ENCODE results near the gene RPTOR. TPM values are rescaled to one million over a fixed set of nuclear protein-coding genes. Genes with fewer than 3 reads are reported as not detected.

The RPTOR gene
- total RNA-seq, 1 donor = 27.9 TPM

GRCh38 chr17:80632046-80632581 lies 87.5 kb downstream of the RPTOR start:
- Histone ChIP-seq H3K4me3 (ENCODE audit: insufficient read depth, low read length) (no peak overlapping the region), H3K4me2 (ENCODE audit: insufficient read depth, low read length) (no peak overlapping the region), H3K9me3 (ENCODE audit: low read depth, low read length) (no peaks in the 10 kb centered on the region), H3K36me3 (ENCODE audit: insufficient read depth, low read length) (no peaks in the 10 kb centered on the region), H3K79me2 (ENCODE audit: insufficient read depth, low read length) (peaks cover 43% of the 10 kb centered on the region), H3K4me1 (ENCODE audit: insufficient read depth, low read length) (no peaks in the 10 kb centered on the region), H3K27ac (ENCODE audit: low read depth, low read length) (no peak overlapping the region), H3K27me3 (ENCODE audit: insufficient read depth, low read length) (no peaks in the 10 kb centered on the region), H2AFZ (ENCODE audit: low read length) (no peak overlapping the region), H4K20me1 (ENCODE audit: insufficient read depth, low read length) (peaks cover 54% of the 10 kb centered on the region)
- DNase-seq (ENCODE audit: insufficient read length, low spot score, missing footprints) = no peak
- TF ChIP-seq CTCF (IDR thresholded peaks at IDR 0.05; ENCODE audit: extremely low read depth, low read depth, low read length) = no peak

- Histone ChIP-seq H3K27me3 (ENCODE audit: insufficient read depth, low read length) (no peaks in the 10 kb centered on the region), H4K20me1 (ENCODE audit: insufficient read depth, low read length) (peaks cover 63% of the 10 kb centered on the region), H3K9me3 (ENCODE audit: low read depth, low read length) (no peaks in the 10 kb centered on the region), H3K4me1 (ENCODE audit: insufficient read depth, low read length) (no peaks in the 10 kb centered on the region), H2AFZ (ENCODE audit: low read length) (no peak overlapping the region), H3K27ac (ENCODE audit: low read depth, low read length) (no peak overlapping the region), H3K4me2 (ENCODE audit: insufficient read depth, low read length) (no peak overlapping the region), H3K79me2 (ENCODE audit: insufficient read depth, low read length) (peaks cover 52% of the 10 kb centered on the region), H3K4me3 (ENCODE audit: insufficient read depth, low read length) (no peak overlapping the region), H3K36me3 (ENCODE audit: insufficient read depth, low read length) (no peaks in the 10 kb centered on the region)
- no peak for TF ChIP-seq CTCF (IDR thresholded peaks at IDR 0.05; ENCODE audit: extremely low read depth, low read depth, low read length)
- DNase-seq (ENCODE audit: insufficient read length, low spot score, missing footprints) = no peak
Measured at GRCh38 chr17:80633207-80633606, 88.6 kb downstream of the RPTOR start.

- no peak for TF ChIP-seq CTCF (IDR thresholded peaks at IDR 0.05; ENCODE audit: extremely low read depth, low read depth, low read length)
- no peak overlapping the region for H2AFZ ChIP-seq (ENCODE audit: low read length)
- H3K27ac ChIP-seq (ENCODE audit: low read depth, low read length) = no peak overlapping the region
- no peaks in the 10 kb centered on the region for H3K4me1 ChIP-seq (ENCODE audit: insufficient read depth, low read length)
- peaks cover 67% of the 10 kb centered on the region for H4K20me1 ChIP-seq (ENCODE audit: insufficient read depth, low read length)
- no peak for DNase-seq (ENCODE audit: insufficient read length, low spot score, missing footprints)
- H3K79me2 ChIP-seq (ENCODE audit: insufficient read depth, low read length) = peaks cover 51% of the 10 kb centered on the region
- H3K36me3 ChIP-seq (ENCODE audit: insufficient read depth, low read length) = no peaks in the 10 kb centered on the region
- H3K27me3 ChIP-seq (ENCODE audit: insufficient read depth, low read length) = no peaks in the 10 kb centered on the region
- no peak overlapping the region for H3K4me2 ChIP-seq (ENCODE audit: insufficient read depth, low read length)
- no peaks in the 10 kb centered on the region for H3K9me3 ChIP-seq (ENCODE audit: low read depth, low read length)
- no peak overlapping the region for H3K4me3 ChIP-seq (ENCODE audit: insufficient read depth, low read length)
Measured at GRCh38 chr17:80633994-80634566, 89.4 kb downstream of the RPTOR start.

GRCh38 chr17:80636361-80637018 lies 91.9 kb downstream of the RPTOR start:
- Histone ChIP-seq H3K4me2 (ENCODE audit: insufficient read depth, low read length) (no peak overlapping the region), H3K4me1 (ENCODE audit: insufficient read depth, low read length) (no peaks in the 10 kb centered on the region), H3K36me3 (ENCODE audit: insufficient read depth, low read length) (no peaks in the 10 kb centered on the region), H2AFZ (ENCODE audit: low read length) (no peak overlapping the region), H4K20me1 (ENCODE audit: insufficient read depth, low read length) (peaks cover 65% of the 10 kb centered on the region), H3K9me3 (ENCODE audit: low read depth, low read length) (no peaks in the 10 kb centered on the region), H3K27me3 (ENCODE audit: insufficient read depth, low read length) (no peaks in the 10 kb centered on the region), H3K4me3 (ENCODE audit: insufficient read depth, low read length) (no peak overlapping the region), H3K27ac (ENCODE audit: low read depth, low read length) (no peak overlapping the region), H3K79me2 (ENCODE audit: insufficient read depth, low read length) (peaks cover 58% of the 10 kb centered on the region)
- no peak for TF ChIP-seq CTCF (IDR thresholded peaks at IDR 0.05; ENCODE audit: extremely low read depth, low read depth, low read length)
- DNase-seq (ENCODE audit: insufficient read length, low spot score, missing footprints) = no peak
